Muscle layer of colon (tissue), 2 donors: ENCODE data around the gene TMEM220.

Source experiments
- H3K27ac ChIP-seq: one replicate; pipeline ENCODE4 v1.7.0; 2013; ENCODE audit warnings: low read depth, mild to moderate bottlenecking, low read length, moderate library complexity
- H3K27me3 ChIP-seq, 2 donors: one replicate each; pipeline ENCODE4 v1.7.0; 2013; ENCODE audit warnings: low read length in 2 of 2, mild to moderate bottlenecking in 2 of 2; ENCODE audit not compliant: insufficient read depth in 2 of 2, control insufficient read depth in 1 of 2
- H3K36me3 ChIP-seq: one replicate; pipeline ENCODE4 v1.7.0; 2013; ENCODE audit warnings: mild to moderate bottlenecking, low read length; ENCODE audit not compliant: insufficient read depth
- H3K4me1 ChIP-seq: one replicate; pipeline ENCODE4 v1.7.0; 2013; ENCODE audit warnings: mild to moderate bottlenecking, low read length; ENCODE audit not compliant: insufficient read depth
- H3K4me3 ChIP-seq, 2 donors: one replicate each; pipeline ENCODE4 v1.7.0; 2013; ENCODE audit warnings: low read length in 2 of 2, low read depth in 1 of 2, mild to moderate bottlenecking in 1 of 2, moderate library complexity in 1 of 2
- H3K9ac ChIP-seq: one replicate; pipeline ENCODE4 v1.7.0; 2013; ENCODE audit warnings: low read length
- H3K9me3 ChIP-seq: one replicate; pipeline ENCODE4 v1.7.0; 2013; ENCODE audit warnings: mild to moderate bottlenecking, low read length
- donor health status: abdominal sarcoma.
- donor health status: Adenocarcinoma of cecum.

TMEM220 gene

DNA sequence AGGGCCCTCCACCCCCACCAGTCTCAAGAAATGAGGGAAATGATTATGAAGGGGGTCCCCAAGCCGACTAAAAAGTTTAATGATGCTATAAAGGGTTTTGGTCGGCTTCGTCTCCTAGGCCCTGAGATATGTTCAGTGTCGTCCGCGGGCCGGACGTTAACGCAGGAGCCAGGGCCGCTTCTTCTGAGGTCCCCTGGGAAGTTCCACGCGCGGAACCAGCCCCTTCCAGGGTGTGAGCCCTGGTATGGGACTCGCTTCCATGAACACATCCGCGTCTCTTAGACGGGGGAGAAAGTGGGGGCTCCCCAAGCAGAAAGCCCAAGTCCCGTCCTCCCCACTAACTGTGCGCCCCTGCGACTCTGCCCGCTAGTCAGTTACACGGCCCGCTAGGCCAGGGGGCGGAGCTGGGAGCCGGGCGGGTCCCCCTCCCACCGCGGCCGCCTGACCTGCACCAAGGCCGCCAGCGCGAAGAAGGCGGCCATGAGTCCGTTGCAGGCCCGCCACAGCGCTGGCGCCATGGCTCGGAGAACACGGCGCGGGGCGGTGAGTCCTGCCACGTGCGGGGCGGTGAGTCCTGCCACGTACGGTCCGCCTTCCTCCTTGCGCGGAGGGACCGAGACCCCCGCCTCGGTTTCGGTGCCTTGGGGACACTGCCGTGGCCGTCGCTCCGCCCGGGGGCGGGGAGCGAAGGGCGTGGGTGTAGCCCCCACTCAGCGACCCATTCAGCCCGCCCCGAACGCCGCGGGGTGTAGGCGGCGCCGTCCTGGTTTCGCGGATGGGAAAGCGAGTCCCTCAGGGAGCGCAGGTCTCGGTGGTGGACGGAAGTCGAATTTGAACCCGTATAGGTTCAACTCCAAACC lies at the start of gene TMEM220:
Gene TMEM220, minus strand, starts transcription at position 690 of the 860 bp plus-strand sequence. Its CDS starts 172 bp downstream, at position 518.
- H3K4me1 ChIP-seq = peaks cover 9% of the 10 kb centered on the region
- no peaks in the 10 kb centered on the region for H3K27me3 ChIP-seq
- H3K4me3 ChIP-seq = peak within 1 kb of the TSS; percentile 59 to 68
- peak within 1 kb of the TSS; percentile 81 for H3K27ac ChIP-seq
- peak within 1 kb of the TSS; percentile 72 for H3K9ac ChIP-seq
- H3K9me3 ChIP-seq = no peaks in the 10 kb centered on the region
- peaks cover 12% of the 10 kb centered on the region for H3K36me3 ChIP-seq

DNA sequence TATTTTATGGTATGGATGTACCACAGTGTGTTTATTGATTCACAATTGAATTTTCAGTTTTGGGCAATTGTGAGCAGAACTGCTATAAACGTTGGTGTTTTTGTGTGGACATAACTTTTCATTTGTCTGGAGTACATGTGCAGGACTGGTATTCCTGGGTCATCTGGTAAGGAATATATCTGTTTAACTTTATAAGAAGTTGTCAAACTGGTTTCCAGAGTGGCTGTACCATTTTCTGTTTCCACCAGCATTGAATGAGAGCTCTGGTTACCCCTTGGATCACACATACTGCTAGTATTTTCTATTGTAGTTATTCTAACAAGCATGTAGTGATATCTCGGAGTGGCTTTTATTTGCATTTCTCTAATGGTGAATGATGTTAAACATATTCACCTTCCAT lies 49.8 kb upstream of the TMEM220 start:
- H3K9ac ChIP-seq = no peak overlapping the region
- no peaks in the 10 kb centered on the region for H3K27me3 ChIP-seq
- H3K4me3 ChIP-seq = no peak overlapping the region
- H3K27ac ChIP-seq = no peak overlapping the region
- H3K9me3 ChIP-seq = no peaks in the 10 kb centered on the region
- H3K36me3 ChIP-seq = no peaks in the 10 kb centered on the region
- no peaks in the 10 kb centered on the region for H3K4me1 ChIP-seq

DNA sequence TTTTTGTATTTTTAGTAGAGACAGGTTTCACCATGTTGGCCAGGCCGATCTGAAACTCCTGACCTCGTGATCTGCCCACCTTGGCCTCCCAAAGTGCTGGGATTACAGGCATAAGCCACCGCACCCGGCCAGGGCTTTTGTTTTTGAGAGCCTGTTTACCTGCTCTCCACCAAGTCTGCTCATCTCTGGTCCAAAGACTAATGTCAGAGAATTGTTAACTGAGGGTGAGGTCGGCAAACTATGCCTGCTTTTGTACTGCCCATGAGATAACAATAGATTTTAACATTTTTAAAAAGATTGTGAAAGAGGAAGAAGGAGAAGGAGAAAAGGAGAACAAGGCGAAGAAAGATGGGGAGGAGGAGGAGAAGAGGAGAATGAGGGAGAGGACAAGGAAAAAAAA lies 48.1 kb upstream of the TMEM220 start:
- no peak overlapping the region for H3K9ac ChIP-seq
- no peaks in the 10 kb centered on the region for H3K4me1 ChIP-seq
- H3K4me3 ChIP-seq = no peak overlapping the region
- H3K27ac ChIP-seq = no peak overlapping the region
- no peaks in the 10 kb centered on the region for H3K27me3 ChIP-seq
- no peaks in the 10 kb centered on the region for H3K9me3 ChIP-seq
- H3K36me3 ChIP-seq = no peaks in the 10 kb centered on the region

DNA sequence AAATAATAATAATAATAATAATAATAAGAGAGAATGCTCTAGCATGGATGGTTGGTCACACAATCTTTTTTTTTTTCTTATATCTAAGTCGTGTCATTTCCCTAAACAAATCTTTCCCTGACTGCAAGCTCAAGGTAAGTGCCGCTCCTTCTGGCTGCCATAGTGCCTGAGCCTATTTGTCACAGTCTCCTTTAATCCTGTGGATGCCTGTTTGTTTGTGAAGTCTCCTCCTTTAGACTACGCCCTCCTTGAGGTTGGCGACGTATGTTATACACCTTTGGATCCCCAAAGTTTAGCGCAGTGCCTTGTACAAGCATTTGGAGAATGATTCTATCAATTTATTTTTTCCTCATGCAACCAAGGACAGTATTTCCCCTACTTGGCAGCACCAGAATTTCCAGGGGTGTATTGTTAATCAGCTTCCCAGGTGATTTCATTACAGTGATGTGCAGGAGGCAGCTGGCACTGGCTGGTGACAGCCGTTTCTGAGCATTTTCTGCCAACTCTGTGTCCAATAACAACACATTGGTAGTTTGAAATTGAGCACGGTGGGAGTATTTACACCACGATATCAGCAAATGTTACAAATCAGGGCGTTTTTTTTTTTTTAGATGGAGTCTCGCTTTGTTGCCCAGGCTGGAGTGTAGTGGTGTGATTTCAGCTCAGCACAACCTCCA lies 47.4 kb upstream of the TMEM220 start:
- Histone ChIP-seq H3K27me3 (no peaks in the 10 kb centered on the region), H3K4me1 (no peaks in the 10 kb centered on the region), H3K4me3 (no peak overlapping the region), H3K36me3 (no peaks in the 10 kb centered on the region), H3K27ac (no peak overlapping the region), H3K9ac (no peak overlapping the region), H3K9me3 (peaks cover 2% of the 10 kb centered on the region)

DNA sequence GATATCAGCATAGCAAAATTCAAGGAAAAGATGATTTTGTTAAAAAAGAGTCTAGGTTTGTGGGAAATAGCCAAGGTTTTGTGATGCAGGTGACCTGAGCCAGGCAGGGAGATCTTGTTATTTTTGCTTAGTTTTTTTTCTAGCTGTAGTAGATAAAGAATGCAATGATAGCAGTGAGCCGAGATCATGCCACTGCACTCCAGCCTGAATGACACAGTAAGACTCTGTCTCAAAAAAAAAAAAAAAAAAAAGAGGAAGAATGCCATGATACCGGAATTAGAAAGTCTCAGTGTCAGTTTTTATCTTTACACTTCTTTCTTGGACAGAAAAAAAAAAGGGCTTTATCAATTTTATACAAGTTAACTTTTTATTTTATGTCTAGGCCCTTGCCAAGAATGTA lies 46.6 kb upstream of the TMEM220 start:
- H3K4me3 ChIP-seq = no peak overlapping the region
- no peak overlapping the region for H3K27ac ChIP-seq
- H3K9me3 ChIP-seq = peaks cover 5% of the 10 kb centered on the region
- no peaks in the 10 kb centered on the region for H3K4me1 ChIP-seq
- no peaks in the 10 kb centered on the region for H3K36me3 ChIP-seq
- no peak overlapping the region for H3K9ac ChIP-seq
- H3K27me3 ChIP-seq = no peaks in the 10 kb centered on the region

DNA sequence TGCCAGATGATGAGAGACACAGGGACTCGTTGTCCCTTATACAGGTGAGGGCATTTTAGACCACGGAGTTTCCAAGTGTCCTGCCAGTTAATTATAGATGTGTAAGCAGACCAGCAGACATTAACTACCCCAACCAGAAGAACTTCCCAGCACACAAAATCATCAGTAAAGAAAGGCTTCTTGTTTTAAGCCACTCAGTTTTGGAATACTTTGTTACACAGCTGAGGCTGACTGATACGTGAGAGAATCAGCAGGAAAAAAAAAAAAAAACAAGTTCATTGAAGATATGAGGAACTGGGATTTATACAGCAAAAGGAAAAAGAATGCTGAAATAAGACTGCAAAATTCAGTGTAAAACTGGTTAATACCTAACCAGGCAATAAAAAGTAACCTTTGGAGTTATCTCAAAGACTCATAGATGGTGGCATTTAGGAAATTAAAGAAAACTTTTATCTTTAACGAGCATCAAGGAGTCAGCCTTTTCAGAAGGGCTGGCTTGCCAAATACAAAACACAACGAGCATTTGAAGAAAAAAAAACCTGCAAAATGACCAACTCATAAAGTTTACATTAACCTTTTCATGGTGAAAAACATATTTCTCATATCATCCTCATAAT lies 46.0 kb upstream of the TMEM220 start:
- peaks cover 5% of the 10 kb centered on the region for H3K9me3 ChIP-seq
- no peaks in the 10 kb centered on the region for H3K4me1 ChIP-seq
- H3K27me3 ChIP-seq = no peaks in the 10 kb centered on the region
- no peak overlapping the region for H3K4me3 ChIP-seq
- H3K9ac ChIP-seq = no peak overlapping the region
- H3K27ac ChIP-seq = no peak overlapping the region
- no peaks in the 10 kb centered on the region for H3K36me3 ChIP-seq

DNA sequence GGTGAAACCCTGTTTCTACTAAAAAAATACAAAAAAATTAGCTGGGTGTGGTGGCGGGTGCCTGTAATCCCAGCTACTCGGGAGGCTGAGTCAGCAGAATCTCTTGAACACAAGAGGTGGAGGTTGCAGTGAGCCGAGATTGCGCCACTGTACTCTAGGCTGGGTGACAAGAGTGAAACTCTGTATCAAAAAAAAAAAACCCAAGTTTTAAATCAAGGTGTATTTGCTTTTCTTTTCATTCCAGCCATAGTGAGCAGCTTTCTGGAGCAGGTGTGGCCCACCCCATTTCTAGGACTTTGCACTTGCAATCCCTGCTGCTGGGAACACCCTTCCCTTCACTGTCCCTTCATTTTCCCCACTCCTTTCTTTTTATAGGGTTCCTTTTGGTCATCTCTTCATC lies 45.2 kb upstream of the TMEM220 start:
- H3K36me3 ChIP-seq = no peaks in the 10 kb centered on the region
- H3K9ac ChIP-seq = no peak overlapping the region
- peaks cover 5% of the 10 kb centered on the region for H3K9me3 ChIP-seq
- H3K27me3 ChIP-seq = no peaks in the 10 kb centered on the region
- no peaks in the 10 kb centered on the region for H3K4me1 ChIP-seq
- H3K27ac ChIP-seq = no peak overlapping the region
- no peak overlapping the region for H3K4me3 ChIP-seq

DNA sequence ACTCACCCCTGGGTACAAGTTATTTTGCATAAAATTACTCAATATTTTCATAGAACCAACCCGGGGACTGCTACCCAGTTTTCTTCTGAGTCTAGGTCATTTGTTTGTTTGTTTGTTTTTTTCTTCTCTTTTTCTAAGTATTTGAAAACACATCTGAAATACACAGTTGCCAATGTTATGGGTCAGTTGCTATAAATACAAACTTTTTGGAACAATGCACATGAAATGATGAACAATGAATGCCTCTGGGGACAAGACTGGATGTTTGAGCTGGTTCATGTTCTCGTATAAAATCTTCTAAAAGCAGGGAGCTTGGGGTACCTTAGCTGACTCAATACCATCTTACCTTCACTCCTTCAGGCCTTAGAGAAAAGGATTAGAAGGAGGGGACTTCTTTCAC lies 43.6 kb upstream of the TMEM220 start:
- peaks cover 5% of the 10 kb centered on the region for H3K9me3 ChIP-seq
- H3K36me3 ChIP-seq = no peaks in the 10 kb centered on the region
- H3K4me3 ChIP-seq = no peak overlapping the region
- no peaks in the 10 kb centered on the region for H3K27me3 ChIP-seq
- no peaks in the 10 kb centered on the region for H3K4me1 ChIP-seq
- no peak overlapping the region for H3K9ac ChIP-seq
- H3K27ac ChIP-seq = no peak overlapping the region

DNA sequence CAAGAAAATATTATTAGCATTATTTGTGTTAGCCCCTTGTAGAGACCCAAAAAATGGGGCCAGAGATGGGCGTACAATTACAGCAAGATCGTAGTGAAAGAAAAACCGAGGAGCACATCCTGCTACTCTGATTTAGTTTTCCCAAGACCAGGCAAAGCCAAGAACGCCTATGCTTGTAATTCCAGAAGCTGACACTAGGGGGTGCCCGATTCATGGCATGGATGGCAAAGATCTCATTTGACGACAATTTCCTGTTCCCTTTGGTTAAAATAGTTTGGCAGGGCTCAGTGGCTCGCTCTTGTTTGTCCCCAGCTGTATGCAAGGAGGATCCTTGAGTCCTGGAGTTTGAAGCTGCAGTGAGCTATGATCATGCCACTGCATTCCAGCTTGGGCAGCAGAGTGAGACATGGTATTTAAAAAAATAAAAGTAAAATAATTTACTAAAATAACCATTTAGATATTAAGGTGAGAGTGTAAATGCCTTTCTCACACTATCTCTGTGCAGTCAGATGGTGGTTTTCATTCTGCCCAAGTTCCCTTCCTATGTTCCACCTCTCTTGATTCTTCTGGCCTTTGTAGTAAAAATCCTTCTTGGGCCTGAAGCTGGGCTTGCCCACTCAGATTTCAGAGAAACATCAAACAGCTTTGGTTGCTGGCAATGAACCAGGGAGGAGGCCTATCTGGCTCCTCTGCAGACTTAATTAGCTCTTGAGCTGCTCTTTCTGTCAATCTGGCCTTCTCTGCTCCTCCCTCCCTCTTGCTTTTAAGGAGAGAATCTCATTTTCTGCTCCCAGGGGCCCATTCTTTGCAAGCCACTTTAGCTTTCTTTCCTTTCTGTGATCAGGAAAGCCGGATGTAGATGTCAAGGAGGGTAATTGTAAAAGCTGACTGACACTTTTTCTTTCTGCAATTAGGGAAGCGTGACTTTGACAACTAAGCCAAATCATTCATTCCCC lies 42.9 kb upstream of the TMEM220 start:
- no peak overlapping the region for H3K4me3 ChIP-seq
- H3K4me1 ChIP-seq = no peaks in the 10 kb centered on the region
- H3K36me3 ChIP-seq = no peaks in the 10 kb centered on the region
- no peak overlapping the region for H3K27ac ChIP-seq
- H3K9ac ChIP-seq = no peak overlapping the region
- H3K27me3 ChIP-seq = no peaks in the 10 kb centered on the region
- peaks cover 5% of the 10 kb centered on the region for H3K9me3 ChIP-seq

DNA sequence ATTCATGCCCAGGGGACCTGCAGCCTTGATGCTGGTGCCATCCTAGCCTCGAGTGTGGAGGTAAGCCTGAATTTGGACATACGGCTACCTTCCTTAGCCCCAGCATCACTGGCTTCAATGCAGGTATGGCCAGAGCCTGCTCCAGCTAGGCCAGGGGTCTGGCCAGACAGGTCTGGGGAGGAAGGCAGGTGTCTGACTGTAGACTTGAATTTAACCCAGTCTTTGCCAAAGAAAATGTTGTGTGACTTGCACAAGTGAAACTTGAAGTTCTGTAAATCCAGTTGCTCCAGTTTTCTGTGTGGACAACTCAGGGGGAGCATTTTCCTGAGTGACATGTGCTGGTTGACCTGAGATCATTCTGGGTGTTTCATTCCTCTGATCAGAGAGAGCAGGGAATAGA lies 41.3 kb upstream of the TMEM220 start:
- Histone ChIP-seq H3K4me1 (no peaks in the 10 kb centered on the region), H3K4me3 (no peak overlapping the region), H3K27ac (no peak overlapping the region), H3K27me3 (no peaks in the 10 kb centered on the region), H3K36me3 (no peaks in the 10 kb centered on the region), H3K9me3 (peaks cover 5% of the 10 kb centered on the region), H3K9ac (no peak overlapping the region)

DNA sequence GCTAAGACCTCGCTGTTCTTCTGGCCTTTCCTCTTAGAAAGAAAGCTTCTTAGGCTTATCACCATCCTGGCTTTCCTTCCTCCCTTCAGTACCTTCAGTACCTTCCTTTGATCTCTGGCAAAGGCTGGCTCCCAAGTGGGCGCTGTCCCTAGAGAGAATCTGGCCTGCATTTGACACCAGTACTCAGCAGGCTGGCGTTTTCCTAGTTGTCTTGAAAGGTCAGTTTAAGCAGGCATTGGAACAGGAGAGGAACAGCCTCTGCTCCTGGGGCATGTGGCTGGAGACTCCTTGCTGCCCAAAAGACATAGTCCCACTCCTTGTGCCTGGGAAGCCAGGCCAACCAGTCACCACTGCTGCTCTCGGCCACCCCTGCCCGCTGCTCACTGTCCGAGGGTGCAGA lies 40.0 kb upstream of the TMEM220 start:
- Histone ChIP-seq H3K36me3 (no peaks in the 10 kb centered on the region), H3K4me1 (no peaks in the 10 kb centered on the region), H3K27ac (no peak overlapping the region), H3K27me3 (no peaks in the 10 kb centered on the region), H3K9me3 (peaks cover 5% of the 10 kb centered on the region), H3K4me3 (no peak overlapping the region), H3K9ac (no peak overlapping the region)
